Stimulated activated CD4-positive, alpha-beta T cell treated with anti-CD3 and anti-CD28 coated beads, Interleukin-2, amount 100 ng/mL, for 24 hours (primary cell): ENCODE results near the gene INHBC.
"Not testable (repeated sequence)": the region's sequence is repeated elsewhere in the genome, so short reads cannot be mapped to it uniquely, and the experiment has no call there.

Experiments
- DNase-seq, 2 donors: peaks; one replicate each; pipeline ENCODE4 v3.0.0-alpha.2; 2020

Gene INHBC, protein sequence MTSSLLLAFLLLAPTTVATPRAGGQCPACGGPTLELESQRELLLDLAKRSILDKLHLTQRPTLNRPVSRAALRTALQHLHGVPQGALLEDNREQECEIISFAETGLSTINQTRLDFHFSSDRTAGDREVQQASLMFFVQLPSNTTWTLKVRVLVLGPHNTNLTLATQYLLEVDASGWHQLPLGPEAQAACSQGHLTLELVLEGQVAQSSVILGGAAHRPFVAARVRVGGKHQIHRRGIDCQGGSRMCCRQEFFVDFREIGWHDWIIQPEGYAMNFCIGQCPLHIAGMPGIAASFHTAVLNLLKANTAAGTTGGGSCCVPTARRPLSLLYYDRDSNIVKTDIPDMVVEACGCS

DNA sequence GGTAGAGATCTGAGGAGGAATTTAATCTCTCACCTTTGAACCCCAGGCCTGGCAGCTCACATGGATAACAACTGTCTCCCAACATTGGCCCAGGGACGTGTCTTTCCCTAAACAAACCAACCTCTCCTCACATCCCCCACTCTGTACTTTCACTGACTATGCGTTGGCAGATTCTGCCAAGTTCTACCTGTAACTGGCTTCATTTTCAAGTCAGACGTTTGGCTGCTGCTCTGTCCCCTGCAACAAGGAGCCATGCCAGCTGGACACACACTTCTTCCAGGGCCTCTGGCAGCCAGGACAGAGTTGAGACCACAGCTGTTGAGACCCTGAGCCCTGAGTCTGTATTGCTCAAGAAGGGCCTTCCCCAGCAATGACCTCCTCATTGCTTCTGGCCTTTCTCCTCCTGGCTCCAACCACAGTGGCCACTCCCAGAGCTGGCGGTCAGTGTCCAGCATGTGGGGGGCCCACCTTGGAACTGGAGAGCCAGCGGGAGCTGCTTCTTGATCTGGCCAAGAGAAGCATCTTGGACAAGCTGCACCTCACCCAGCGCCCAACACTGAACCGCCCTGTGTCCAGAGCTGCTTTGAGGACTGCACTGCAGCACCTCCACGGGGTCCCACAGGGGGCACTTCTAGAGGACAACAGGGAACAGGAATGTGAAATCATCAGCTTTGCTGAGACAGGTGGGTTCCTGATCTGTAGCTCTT, at the start of gene INHBC:
Gene INHBC, plus strand, starts transcription at position 268 of the 707 bp plus-strand sequence. Its CDS starts 103 bp downstream, at position 371.
- DNase-seq = no peak

DNA sequence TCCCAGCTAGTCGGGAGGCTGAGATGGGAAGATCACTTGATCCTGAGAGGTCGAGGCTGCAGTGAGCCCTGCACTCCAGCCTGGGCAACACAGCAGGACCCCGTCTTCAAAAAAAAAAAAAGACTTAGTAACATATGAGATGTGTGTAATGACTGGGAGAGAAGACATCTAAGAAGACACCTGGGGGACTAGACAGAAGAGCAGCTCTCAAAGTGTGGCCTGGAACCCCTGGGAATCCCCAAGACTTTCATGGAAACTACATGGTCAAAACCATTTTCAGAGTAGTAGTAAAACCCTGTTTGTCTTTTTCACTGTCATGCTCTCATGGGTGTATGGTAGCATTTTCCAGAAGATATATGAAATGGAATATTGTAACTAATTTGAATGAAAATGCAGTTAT, 49.0 kb upstream of the INHBC start:
- no peak for DNase-seq

DNA sequence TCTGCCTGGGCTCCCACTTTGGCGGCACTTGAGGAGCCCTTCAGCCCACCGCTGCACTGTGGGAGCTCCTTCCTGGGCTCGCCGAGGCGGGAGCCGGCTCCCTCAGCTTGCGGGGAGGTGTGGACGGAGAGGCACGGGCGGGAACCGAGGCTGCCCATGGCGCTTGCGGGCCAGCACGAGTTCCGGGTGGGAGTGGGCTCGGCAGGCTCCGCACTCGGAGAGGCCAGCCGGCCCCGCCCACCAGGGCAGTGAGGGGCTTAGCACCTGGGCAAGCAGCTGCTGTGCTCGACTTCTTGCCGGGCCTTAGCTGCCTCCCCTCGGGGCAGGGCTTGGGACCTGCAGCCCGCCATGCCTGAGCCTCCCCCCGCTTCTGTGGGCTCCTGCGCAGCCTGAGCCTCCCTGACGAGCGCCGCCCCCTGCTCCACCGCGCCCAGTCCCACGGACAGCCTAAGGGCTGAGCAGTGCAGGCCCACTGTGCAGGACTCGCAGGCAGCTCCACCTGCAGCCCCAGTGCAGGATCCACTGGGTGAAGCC, 48.3 kb upstream of the INHBC start:
- no peak for DNase-seq

DNA sequence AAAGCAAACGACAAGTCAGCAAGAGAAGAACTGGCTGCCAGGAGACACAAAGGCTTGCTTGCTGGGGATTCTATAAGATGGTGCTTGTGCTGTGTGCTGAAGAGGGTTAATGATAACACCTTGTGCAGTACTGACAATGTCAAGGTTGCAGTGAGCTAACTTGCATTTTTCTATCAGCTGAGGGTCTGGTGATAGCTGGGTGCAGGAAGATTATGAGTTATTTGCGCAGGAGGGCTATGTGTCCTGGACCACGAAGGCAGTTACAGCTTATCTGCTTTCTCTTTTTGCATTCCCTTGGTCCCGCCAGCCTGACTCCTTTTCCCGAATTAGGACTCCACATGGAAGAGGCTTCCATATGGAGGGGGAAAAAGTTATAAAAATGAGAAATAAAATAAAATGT, 46.2 kb upstream of the INHBC start:
- no peak for DNase-seq

DNA sequence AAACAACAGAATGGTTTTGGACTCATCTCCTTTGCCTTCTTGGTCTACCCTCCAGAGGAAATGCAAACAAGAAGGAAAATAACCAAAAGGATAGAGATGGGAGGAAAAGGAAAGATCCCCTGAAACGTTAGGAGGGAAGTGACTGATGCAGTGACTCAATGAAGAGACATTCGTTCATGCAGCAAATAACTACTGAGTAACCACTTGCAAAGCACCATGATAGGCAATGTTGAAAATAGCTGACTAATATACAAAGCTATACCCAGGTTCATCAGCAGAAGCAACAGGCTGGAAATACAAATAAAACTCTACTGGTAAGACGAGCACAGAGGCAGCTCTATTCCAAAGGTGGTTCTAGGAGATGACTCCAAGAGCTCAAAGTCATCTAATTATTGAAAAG, 45.6 kb upstream of the INHBC start:
- DNase-seq = no peak

DNA sequence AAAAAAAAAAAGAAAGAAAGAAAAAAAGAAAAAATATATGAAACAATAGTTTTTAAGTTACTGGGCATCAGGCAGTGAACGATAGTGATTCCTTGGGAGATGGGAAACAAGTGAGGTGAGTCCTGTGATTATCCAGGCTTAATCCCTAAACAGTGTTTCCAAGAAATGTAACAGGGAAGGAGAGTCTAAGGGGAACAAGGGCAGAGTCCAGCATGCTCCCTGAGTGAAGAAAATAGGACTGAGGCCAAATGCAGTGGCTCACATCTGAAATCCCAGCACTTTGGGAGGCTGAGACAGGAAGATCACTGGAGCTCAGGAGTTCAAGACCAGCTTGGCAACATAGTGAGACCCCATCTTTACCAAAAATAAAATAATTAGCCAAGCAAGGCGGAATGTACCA, 44.4 kb upstream of the INHBC start:
- no peak for DNase-seq

DNA sequence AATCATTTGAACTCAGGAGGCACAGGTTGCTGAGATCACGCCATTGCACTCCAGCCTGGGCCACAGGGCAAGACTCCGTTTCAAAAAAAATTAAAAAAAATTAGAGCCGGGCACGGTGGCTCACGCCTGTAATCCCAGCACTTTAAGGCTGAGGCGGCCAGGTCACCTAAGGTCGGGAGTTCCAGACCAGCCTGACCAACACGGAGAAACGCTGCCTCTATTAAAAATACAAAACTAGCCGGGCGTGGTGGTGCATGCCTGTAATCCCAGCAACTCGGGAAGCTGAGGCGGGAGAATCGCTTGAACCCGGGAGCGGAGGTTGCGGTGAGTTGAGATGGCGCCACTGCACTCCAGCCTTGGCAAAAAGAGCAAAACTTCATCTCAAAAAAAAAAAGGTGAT, 39.5 kb upstream of the INHBC start:
- DNase-seq = no peak

DNA sequence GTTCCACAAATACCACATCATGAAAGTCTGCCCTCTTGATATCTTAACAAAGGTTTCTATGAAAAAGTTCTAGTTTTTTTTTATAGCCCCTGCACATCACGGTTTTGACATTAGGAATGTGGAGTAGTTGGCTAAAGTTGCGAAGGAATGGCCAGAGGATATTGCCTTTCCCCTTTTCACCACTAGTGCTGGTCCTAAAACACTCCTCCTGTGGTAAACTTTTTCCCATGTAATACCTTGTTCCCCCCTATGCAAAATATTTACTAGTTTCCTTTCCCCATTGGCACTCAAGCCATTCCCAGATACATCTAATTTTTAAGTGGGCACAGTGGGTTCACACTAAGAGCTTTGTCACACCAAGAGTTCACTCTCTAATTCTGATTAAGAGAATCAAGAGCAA, 37.1 kb upstream of the INHBC start:
- DNase-seq = no peak

DNA sequence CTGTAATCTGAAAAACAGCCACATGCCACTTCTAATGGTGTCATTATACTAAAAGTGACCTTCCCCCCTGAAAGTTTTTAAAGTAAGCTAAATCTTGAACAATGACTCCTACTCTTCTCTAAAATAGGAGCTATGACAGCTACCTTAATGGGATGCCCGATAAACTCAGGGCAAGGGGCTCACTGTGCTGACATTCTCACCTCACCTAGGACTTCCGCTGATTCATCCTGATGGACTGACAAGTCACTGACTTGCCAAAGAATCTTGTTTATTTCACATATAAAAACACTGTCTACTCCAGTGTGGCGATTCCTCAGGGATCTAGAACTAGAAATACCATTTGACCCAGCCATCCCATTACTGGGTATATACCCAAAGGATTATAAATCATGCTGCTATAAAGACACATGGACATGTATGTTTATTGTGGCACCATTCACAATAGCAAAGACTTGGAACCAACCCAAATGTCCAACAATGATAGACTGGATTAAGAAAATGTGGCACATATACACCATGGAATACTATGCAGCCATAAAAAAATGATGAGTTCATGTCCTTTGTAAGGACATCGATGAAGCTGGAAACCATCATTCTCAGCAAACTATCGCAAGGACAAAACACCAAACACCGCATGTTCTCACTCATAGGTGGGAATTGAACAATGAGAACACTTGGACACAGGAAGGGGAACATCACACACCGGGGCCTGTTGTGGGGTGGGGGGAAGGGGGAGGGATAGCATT, 34.7 kb upstream of the INHBC start:
- DNase-seq = not testable (repeated sequence)

DNA sequence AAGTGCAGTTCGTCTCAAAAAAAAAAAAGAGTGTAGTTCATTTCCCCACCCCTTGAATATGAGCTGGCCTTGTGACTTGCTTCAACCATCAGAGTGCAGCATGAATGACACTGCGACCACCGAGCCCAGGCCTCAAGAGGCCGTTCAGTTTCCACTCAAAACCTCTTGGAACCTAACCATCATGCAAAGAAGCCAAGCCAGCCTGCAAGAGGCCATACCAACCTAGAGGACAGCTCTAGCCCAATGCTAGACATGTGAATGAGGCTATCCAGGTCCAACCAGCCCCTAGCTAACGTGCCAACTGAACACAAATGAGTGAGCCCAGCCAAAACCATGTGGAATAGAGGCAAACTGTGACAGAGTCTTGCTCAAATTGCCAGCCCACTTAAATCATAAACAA, 33.4 kb upstream of the INHBC start:
- DNase-seq = no peak

DNA sequence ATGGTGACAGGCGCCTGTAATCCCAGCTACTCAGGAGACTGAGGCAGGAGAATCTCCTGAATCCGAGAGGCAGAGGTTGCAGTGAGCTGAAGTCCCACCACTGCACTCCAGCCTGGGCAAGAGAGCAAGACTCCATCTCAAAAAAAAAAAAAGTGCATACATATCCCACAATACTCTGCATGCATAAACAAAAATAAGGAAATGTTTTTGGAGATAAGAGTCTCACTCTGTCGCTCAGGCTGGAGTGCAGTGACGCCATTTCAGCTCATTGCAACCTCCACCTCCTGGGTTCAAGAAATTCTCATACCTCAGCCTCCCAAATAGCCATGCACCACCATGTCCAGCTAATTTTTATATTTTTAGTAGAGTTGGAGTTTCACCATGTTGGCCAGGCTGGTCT, 32.4 kb upstream of the INHBC start:
- not testable (repeated sequence) for DNase-seq

DNA sequence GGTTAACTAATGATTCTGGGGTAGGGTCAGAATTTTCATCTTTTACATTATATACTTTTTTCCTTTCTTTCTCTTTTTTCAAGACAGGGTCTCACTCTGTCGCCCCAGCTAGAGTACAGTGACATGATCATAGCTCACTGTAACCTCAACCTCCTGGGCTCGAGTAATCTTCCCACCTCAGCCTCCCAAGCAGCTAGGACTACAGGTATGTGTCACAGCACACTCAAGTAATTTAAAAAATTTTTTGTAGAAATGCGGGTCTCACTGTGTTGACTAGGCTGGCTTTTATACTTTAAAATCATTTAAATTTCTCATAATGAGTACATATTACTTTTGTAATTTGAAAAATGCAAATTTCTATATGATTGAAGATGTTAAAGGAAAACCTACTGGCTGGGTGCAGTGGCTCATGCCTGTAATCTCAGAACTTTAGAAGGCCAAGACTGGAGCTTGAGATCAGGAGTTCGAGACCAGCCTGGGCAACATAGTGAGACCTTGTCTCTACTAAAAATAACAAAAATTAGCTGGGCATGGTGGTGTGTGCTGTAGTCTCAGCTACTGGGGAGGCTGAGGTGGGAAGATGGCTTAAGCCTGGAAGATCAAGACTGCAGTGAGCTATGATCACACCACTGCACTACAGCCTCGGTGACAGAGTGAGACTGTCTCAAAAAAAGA, 29.5 kb upstream of the INHBC start:
- peak; percentile 17 to 23 for DNase-seq

DNA sequence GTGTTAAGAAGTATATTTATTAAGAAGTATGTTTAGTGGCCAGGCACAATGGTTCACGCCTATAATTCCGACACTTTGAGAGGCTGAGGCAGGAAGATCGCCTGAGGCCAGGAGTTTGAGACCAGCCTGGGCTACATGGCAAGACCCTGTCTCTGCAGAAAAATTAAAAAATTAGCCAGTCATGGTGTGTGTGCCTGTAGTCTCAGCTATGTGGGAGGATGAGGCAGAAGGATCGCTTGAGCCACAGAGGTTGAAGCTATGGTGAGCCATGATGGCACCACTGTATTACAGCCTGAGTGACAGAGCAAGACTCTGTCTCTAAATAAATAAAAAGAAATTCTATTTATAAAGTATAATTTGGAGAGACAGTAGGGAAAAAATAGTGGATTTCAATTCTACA, 24.1 kb upstream of the INHBC start:
- no peak for DNase-seq

DNA sequence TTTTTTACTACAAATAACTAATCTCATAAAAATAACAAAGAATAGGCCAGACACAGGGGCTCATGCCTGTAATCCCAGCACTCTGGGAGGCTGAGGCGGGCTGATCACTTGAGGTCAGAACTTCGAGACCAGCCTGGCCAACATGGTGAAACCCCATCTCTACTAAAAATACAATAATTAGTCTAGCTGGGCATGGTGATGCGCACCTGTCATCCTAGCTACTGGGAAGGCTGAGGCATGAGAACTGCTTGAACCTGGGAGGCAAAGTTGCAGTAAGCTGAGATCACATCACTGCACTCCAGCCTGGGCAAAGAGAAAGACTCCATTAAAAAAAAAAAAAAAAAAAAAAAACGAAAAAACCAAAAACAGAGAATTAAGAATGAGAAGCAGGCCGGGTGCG, 20.4 kb upstream of the INHBC start:
- not testable (repeated sequence) for DNase-seq

DNA sequence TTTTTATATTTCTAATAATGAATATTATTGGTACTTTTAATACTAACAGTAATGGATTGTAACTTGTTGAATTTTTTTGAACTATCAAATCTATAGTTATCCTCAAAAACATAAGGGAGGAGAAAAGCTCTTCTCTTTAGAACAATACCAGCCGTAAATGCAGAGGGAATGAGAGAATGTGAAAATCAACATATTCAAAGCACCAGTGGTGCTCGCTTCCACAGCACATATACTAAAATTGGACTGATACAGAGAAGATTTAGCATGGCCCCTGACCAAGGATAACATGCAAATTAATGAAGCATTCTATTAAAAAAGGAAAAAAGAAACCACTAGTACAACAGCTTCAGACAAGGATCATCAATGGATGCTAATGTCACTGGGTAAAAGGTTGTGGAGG, 19.5 kb upstream of the INHBC start:
- no peak for DNase-seq

DNA sequence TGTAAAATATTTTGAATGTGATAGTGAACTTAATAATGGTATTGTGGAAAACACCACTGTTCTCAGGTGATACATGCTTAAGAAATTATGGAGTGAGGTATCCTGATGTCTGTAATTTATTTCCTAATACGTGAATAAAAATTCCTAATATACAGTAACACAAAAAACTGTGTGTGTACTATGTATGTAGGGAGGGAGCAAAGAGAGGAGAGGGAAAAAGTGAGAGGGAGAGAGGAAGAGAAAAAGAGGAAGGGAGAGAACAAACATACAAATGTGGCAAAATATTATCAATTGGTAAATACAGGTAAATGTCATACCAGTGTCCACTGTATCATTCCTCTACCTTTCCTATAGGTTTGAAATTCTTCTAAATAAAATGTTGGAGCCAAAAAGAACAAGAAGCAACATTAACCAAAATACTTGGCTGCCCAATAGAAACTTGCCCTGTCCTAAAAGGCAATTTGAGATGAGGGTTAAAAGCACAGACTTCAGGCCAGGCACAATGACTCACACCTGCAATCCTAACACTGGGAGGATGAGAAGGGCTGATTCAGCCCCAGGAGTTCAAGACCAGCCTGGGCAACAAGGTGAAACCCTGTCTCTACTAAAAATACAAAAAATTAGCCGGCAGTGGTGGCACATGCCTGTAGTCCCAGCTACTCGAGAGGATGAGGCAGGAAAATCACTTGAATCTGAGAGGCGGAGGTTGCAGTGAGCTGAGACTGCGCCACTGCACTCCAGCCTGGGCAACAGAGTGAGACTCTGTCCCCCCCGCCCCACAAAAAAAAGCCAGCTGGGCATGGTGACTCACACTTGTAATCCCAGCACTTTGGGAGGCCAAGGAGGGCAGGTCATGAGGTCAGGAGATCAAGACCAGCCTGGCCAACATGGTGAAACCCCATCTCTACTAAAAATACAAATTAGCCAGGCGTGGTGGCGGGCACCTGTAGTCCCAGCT, 18.3 kb upstream of the INHBC start:
- no peak for DNase-seq

DNA sequence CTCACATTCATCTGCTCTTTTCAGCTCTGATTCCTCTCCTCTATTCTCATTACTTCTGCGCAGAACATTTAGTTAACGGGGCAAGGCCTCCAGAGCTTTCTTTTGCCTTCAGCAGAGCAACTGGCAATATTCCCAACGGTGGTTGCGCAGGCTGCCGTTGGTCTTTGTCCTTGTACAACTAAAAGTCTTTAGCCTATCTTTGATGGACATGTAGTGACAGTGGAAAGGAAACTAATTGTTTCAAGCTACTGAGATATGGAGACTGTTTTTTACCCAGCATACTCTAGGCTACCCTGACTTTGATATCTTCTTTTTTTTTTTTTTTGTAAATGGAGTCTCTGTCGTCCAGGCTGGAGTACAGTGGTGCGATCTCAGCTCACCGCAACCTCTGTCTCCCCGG, 16.3 kb upstream of the INHBC start:
- DNase-seq = no peak

DNA sequence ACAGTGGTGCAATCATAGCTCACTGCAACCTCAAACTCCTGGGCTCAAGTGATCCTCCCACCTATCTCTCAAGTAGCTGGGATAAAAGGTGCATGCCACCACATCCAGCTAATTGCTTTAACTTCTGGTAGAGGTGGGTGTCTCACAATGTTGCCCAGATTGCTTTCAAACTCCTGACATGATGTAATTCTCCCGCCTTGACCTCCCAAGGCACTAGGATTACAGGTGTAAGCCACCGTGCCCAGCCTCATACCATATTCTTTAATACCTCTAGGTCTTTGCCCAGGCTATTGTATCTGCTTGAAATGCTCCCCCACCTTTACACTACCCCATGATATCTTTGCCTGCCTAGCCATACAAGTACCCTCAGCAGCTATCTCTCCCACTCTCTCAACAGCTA, 15.1 kb upstream of the INHBC start:
- no peak for DNase-seq

DNA sequence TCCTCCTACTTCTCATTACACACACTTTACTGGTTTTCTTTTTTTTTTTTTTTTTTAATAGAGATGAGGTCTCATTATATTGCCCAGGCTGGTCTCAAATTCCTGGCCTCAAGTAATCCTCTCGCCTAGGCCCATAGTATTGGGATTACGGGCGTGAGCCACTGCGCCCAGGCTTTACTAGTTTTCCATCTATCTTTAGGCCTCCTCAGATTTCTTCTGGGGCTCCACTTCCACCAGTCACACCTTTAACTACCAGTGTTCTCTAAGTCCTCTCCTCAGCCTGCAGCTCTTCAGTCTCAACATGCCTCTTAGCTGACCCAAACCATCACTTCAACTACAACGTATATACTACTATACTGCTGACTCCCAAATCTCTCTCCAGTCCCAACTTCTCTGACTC, 14.1 kb upstream of the INHBC start:
- DNase-seq = no peak

DNA sequence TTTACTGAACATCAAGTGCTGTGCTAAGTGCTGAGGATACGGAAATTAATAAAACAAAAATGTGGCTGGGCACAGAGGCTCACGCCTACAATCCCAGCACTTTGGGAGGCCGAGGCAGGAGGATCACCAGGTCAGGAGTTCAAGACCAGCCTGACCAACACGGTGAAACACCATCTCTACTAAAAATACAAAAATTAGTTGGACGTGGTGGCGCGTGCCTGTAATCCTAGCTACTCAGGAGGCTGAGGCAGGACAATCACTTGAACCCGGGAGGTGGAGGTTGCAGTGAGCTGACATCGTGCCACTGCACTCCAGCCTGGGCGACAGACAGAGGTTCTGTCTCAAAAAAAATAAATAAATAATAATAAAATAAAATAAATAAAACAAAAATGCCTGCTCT, 7.6 kb upstream of the INHBC start:
- not testable (repeated sequence) for DNase-seq

DNA sequence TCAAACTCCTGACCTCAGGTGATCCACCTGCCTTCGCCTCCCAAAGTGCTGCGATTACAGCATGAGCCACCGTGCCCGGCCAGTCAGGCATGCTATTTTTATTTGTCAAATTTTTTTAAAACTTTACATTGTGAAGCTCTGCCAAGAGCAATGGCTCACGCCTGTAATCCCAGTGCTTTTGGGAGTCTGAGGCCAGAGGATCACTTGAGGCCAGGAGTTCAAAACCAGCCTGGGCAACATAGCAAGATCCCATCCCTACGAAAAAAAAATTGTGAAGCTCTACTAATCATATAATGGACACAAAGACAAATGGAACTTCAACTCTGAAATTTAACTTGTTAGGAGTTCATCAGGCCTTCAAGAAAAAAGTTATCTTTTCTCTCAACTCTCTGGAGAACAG, 5.6 kb upstream of the INHBC start:
- DNase-seq = no peak
